ENCODE data around the gene RGS9BP. TPM values are rescaled to one million over a fixed set of nuclear protein-coding genes. Genes with fewer than 3 reads are reported as not detected.
A peak's percentile ranks its signal among the peaks of the same experiment; 100 is the strongest.

The RGS9BP gene
- total and polyA plus RNA-seq, 10 of the 15 experiments (the other 5 are each of a cell fraction or from before 2014, with no cell fraction given), result 0.01 to 0.10 (median 0.05) TPM; not detected in 6

- TF ChIP-seq, protein P1, sequence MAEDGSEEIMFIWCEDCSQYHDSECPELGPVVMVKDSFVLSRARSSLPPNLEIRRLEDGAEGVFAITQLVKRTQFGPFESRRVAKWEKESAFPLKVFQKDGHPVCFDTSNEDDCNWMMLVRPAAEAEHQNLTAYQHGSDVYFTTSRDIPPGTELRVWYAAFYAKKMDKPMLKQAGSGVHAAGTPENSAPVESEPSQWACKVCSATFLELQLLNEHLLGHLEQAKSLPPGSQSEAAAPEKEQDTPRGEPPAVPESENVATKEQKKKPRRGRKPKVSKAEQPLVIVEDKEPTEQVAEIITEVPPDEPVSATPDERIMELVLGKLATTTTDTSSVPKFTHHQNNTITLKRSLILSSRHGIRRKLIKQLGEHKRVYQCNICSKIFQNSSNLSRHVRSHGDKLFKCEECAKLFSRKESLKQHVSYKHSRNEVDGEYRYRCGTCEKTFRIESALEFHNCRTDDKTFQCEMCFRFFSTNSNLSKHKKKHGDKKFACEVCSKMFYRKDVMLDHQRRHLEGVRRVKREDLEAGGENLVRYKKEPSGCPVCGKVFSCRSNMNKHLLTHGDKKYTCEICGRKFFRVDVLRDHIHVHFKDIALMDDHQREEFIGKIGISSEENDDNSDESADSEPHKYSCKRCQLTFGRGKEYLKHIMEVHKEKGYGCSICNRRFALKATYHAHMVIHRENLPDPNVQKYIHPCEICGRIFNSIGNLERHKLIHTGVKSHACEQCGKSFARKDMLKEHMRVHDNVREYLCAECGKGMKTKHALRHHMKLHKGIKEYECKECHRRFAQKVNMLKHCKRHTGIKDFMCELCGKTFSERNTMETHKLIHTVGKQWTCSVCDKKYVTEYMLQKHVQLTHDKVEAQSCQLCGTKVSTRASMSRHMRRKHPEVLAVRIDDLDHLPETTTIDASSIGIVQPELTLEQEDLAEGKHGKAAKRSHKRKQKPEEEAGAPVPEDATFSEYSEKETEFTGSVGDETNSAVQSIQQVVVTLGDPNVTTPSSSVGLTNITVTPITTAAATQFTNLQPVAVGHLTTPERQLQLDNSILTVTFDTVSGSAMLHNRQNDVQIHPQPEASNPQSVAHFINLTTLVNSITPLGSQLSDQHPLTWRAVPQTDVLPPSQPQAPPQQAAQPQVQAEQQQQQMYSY (CRISPR knock-in tag; IDR thresholded peaks at IDR 0.05), result no peak
- no peak for TF ChIP-seq IKZF2 (IDR thresholded peaks at IDR 0.05)
- TF ChIP-seq POLR2A (IDR thresholded peaks at IDR 0.05; ENCODE audit: low read depth, low read length), result peak; percentile 84
- 0 out of 2 replicates have a peak, but pooled peaks have one; percentile 35 for TF ChIP-seq SIN3A (IDR thresholded peaks at IDR 0.05; ENCODE audit: low read depth, low read length)
- TF ChIP-seq, protein P2, sequence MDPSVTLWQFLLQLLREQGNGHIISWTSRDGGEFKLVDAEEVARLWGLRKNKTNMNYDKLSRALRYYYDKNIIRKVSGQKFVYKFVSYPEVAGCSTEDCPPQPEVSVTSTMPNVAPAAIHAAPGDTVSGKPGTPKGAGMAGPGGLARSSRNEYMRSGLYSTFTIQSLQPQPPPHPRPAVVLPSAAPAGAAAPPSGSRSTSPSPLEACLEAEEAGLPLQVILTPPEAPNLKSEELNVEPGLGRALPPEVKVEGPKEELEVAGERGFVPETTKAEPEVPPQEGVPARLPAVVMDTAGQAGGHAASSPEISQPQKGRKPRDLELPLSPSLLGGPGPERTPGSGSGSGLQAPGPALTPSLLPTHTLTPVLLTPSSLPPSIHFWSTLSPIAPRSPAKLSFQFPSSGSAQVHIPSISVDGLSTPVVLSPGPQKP (IDR thresholded peaks at IDR 0.05; ENCODE audit: low read depth, low read length), result no peak
- no peak for TF ChIP-seq SMAD1 (IDR thresholded peaks at IDR 0.05; ENCODE audit: low read depth, partially characterized antibody)
- TF ChIP-seq, protein P3, sequence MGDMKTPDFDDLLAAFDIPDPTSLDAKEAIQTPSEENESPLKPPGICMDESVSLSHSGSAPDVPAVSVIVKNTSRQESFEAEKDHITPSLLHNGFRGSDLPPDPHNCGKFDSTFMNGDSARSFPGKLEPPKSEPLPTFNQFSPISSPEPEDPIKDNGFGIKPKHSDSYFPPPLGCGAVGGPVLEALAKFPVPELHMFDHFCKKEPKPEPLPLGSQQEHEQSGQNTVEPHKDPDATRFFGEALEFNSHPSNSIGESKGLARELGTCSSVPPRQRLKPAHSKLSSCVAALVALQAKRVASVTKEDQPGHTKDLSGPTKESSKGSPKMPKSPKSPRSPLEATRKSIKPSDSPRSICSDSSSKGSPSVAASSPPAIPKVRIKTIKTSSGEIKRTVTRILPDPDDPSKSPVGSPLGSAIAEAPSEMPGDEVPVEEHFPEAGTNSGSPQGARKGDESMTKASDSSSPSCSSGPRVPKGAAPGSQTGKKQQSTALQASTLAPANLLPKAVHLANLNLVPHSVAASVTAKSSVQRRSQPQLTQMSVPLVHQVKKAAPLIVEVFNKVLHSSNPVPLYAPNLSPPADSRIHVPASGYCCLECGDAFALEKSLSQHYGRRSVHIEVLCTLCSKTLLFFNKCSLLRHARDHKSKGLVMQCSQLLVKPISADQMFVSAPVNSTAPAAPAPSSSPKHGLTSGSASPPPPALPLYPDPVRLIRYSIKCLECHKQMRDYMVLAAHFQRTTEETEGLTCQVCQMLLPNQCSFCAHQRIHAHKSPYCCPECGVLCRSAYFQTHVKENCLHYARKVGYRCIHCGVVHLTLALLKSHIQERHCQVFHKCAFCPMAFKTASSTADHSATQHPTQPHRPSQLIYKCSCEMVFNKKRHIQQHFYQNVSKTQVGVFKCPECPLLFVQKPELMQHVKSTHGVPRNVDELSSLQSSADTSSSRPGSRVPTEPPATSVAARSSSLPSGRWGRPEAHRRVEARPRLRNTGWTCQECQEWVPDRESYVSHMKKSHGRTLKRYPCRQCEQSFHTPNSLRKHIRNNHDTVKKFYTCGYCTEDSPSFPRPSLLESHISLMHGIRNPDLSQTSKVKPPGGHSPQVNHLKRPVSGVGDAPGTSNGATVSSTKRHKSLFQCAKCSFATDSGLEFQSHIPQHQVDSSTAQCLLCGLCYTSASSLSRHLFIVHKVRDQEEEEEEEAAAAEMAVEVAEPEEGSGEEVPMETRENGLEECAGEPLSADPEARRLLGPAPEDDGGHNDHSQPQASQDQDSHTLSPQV (IDR thresholded peaks at IDR 0.05), result no peak
- TF ChIP-seq PAX5 (IDR thresholded peaks at IDR 0.05; ENCODE audit: borderline replicate concordance, low read depth, low read length), result no peak
- 0 out of 2 replicates have a peak, but pooled peaks have one; percentile 8 for TF ChIP-seq TBL1XR1 (IDR thresholded peaks at IDR 0.05; ENCODE audit: low read depth, low read length)
- TF ChIP-seq MTA3 (IDR thresholded peaks at IDR 0.05; ENCODE audit: borderline replicate concordance, low read length), result no peak
- TF ChIP-seq CBX3 (IDR thresholded peaks at IDR 0.05; ENCODE audit: borderline replicate concordance, low read depth), result no peak
- no peak for TF ChIP-seq HDAC6 (IDR thresholded peaks at IDR 0.05; ENCODE audit: unreplicated experiment)
- no peak for TF ChIP-seq ZNF274 (IDR thresholded peaks at IDR 0.05; ENCODE audit: insufficient read depth, insufficient read length)
- TF ChIP-seq, protein P4, sequence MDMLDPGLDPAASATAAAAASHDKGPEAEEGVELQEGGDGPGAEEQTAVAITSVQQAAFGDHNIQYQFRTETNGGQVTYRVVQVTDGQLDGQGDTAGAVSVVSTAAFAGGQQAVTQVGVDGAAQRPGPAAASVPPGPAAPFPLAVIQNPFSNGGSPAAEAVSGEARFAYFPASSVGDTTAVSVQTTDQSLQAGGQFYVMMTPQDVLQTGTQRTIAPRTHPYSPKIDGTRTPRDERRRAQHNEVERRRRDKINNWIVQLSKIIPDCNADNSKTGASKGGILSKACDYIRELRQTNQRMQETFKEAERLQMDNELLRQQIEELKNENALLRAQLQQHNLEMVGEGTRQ (IDR thresholded peaks at IDR 0.05; ENCODE audit: borderline replicate concordance, low read depth, low read length), result no peak; the same call in 1 of the 2 replicates
- no peak for TF ChIP-seq ZZZ3 (IDR thresholded peaks at IDR 0.05; ENCODE audit: control insufficient read depth, insufficient read length, low read depth)
- TF ChIP-seq, protein P5, sequence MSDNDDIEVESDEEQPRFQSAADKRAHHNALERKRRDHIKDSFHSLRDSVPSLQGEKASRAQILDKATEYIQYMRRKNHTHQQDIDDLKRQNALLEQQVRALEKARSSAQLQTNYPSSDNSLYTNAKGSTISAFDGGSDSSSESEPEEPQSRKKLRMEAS (IDR thresholded peaks at IDR 0.05; ENCODE audit: low read depth, low read length), result peak; percentile 18; the same call in 1 of the 2 replicates
- peak; percentile 76 for TF ChIP-seq RAD51 (IDR thresholded peaks at IDR 0.05)
- TF ChIP-seq CBFB (IDR thresholded peaks at IDR 0.05; ENCODE audit: low read depth), result no peak
- no peak for TF ChIP-seq BCL11A (IDR thresholded peaks at IDR 0.05; ENCODE audit: low read depth, low read length)
- no peak for TF ChIP-seq RCOR1 (conservative IDR thresholded peaks at IDR 0.05; ENCODE audit: low read depth, low read length)
Measured at GRCh38 chr19:32674931-32675719, 523 bp upstream of the RGS9BP start, which contains the start of gene ANKRD27 (continued).
